HL-60 (cell line): ENCODE results near the gene ATRNL1.

Experiments used
- CTCF ChIP-seq: IDR thresholded peaks from one replicate; pipeline ENCODE4 v1.5.1; 2011; ENCODE audit warnings: low read length, control low read depth, inconsistent platforms; ENCODE audit not compliant: insufficient read depth
- GABPA ChIP-seq: IDR thresholded peaks from 2 replicates; pipeline ENCODE4 v1.6.1; 2012; ENCODE audit warnings: low read depth
- POLR2AphosphoS5 ChIP-seq: IDR thresholded peaks from 2 replicates; pipeline ENCODE4 v1.6.1; 2012; ENCODE audit warnings: low read depth

- TF ChIP-seq CTCF: no peak
- no peak for TF ChIP-seq POLR2AphosphoS5
- TF ChIP-seq GABPA: no peak
Measured at GRCh38 chr10:115706488-115707076, 613.4 kb downstream of the ATRNL1 start.
